AML-193 (cell line): ENCODE data around the gene RPTOR.

Experiments
- DNase-seq, 2 experiments: peaks; one replicate each; lab custom pipeline; 2025; lab: John Stamatoyannopoulos, UW

Gene RPTOR

GRCh38 chr17:80910043-80910442, 365.4 kb downstream of the RPTOR start:
- DNase-seq = no peak

GRCh38 chr17:80912476-80912875, 367.8 kb downstream of the RPTOR start:
- DNase-seq = no peak

- no peak for DNase-seq
Observed at GRCh38 chr17:80913928-80914821, 369.5 kb downstream of the RPTOR start.

- no peak for DNase-seq
Observed at GRCh38 chr17:80916246-80916645, 371.6 kb downstream of the RPTOR start.

GRCh38 chr17:80917716-80918560, 373.3 kb downstream of the RPTOR start:
- DNase-seq = no peak

- DNase-seq = no peak
Observed at GRCh38 chr17:80918731-80919130, 374.1 kb downstream of the RPTOR start.

- DNase-seq = no peak
Observed at GRCh38 chr17:80919331-80920311, 375.0 kb downstream of the RPTOR start.

- no peak for DNase-seq
Observed at GRCh38 chr17:80920441-80920840, 375.8 kb downstream of the RPTOR start.

- no peak for DNase-seq
Observed at GRCh38 chr17:80921159-80921558, 376.5 kb downstream of the RPTOR start.

GRCh38 chr17:80921741-80922579, 377.3 kb downstream of the RPTOR start:
- no peak for DNase-seq

GRCh38 chr17:80922580-80923160, 378.0 kb downstream of the RPTOR start:
- DNase-seq = no peak

- no peak for DNase-seq
Observed at GRCh38 chr17:80923211-80924110, 378.8 kb downstream of the RPTOR start.

- no peak for DNase-seq
Observed at GRCh38 chr17:80924111-80924806, 379.6 kb downstream of the RPTOR start.

GRCh38 chr17:80924807-80925610, 380.4 kb downstream of the RPTOR start:
- no peak for DNase-seq

- no peak for DNase-seq
Observed at GRCh38 chr17:80925688-80926335, 381.2 kb downstream of the RPTOR start.

GRCh38 chr17:80926591-80927250, 382.1 kb downstream of the RPTOR start:
- DNase-seq = no peak

GRCh38 chr17:80927791-80928216, 383.2 kb downstream of the RPTOR start:
- no peak for DNase-seq
